LNCAP (cell line): ENCODE results near the gene SRBD1.

Experiments used
- TF ChIP-seq, protein P1 (sequence below): fragments of 450-650 bp; IDR thresholded peaks from 2 replicates; pipeline ENCODE4 v1.5.1; 2017; ENCODE audit warnings: mild to moderate bottlenecking

SRBD1 gene

DNA sequence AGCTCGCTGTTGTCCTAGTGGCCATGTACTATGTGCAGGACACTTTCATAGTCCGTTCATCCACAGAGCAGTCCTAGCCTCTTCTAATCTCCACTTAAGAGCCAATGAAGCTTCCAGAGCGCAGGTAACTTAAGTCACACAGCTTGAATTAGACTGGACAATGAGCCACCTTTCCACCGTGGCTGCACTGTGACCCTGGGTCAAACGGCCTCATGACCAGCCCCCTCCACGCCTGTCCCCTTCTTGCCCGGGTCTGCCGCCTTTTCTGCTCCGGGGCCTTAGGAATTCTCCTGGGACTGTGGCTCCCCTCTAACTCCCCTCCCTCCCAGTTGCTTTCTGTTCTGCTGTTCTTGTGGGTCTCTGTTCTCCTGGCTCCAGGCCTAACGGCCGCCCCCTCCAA, 32.0 kb upstream of the SRBD1 start:
- TF ChIP-seq, protein P1, sequence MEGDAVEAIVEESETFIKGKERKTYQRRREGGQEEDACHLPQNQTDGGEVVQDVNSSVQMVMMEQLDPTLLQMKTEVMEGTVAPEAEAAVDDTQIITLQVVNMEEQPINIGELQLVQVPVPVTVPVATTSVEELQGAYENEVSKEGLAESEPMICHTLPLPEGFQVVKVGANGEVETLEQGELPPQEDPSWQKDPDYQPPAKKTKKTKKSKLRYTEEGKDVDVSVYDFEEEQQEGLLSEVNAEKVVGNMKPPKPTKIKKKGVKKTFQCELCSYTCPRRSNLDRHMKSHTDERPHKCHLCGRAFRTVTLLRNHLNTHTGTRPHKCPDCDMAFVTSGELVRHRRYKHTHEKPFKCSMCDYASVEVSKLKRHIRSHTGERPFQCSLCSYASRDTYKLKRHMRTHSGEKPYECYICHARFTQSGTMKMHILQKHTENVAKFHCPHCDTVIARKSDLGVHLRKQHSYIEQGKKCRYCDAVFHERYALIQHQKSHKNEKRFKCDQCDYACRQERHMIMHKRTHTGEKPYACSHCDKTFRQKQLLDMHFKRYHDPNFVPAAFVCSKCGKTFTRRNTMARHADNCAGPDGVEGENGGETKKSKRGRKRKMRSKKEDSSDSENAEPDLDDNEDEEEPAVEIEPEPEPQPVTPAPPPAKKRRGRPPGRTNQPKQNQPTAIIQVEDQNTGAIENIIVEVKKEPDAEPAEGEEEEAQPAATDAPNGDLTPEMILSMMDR = no peak

- TF ChIP-seq, protein P1 = no peak
Measured at GRCh38 chr2:45640576-45640975, 29.5 kb upstream of the SRBD1 start.

- TF ChIP-seq, protein P1 = no peak
Measured at GRCh38 chr2:45637440-45637839, 26.4 kb upstream of the SRBD1 start.

- TF ChIP-seq, protein P1 = no peak
Measured at GRCh38 chr2:45636008-45636407, 24.9 kb upstream of the SRBD1 start.

- TF ChIP-seq, protein P1 = no peak
Measured at GRCh38 chr2:45634223-45634622, 23.2 kb upstream of the SRBD1 start.

- TF ChIP-seq, protein P1 = no peak
Measured at GRCh38 chr2:45631955-45632354, 20.9 kb upstream of the SRBD1 start.

DNA sequence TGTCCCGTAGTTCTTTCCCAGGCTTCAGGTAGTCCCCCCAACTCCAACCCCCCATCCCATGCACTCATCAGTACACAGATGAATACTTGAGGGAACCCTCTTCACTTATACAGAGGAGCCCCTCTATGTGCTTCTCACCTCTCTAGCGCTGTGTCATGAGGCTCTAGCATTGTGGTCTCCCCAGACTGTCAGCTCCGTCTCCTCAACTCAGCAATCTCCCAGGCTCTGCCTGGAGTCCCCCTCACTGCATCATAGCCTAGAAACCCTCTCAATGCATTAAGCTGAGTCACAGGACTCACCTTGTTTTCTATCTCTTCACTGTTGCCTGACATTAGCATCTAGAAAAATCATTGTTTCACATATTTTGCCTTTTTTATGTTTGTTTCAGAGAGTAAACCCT, 20.3 kb upstream of the SRBD1 start:
- TF ChIP-seq, protein P1 = no peak

DNA sequence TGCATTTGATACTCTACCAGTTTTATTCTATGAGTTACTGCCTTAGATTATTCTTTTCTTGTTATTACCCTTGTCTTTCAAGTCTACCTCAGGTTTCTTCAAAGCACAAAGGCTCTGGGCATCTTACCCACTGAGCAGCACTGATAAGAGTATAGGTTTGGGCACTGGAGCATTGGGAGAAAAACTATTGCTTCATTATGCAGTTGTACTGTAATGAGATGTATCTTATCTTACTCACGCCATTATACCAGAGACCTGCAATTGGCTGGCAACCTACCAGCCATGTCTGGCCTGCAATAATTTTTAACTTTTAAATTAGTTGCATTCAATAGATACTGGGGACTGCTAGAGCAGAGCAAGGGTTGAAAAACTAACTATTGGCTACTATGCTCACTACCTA, 18.9 kb upstream of the SRBD1 start:
- TF ChIP-seq, protein P1 = no peak
